CD4-positive, alpha-beta T cell treated with Interleukin-17A for 1 hour (primary cell): ENCODE data around the gene STMND1.

Source experiments
- DNase-seq: peaks from one replicate; pipeline ENCODE4 v3.0.0-alpha.2; 2020

The STMND1 gene

DNA sequence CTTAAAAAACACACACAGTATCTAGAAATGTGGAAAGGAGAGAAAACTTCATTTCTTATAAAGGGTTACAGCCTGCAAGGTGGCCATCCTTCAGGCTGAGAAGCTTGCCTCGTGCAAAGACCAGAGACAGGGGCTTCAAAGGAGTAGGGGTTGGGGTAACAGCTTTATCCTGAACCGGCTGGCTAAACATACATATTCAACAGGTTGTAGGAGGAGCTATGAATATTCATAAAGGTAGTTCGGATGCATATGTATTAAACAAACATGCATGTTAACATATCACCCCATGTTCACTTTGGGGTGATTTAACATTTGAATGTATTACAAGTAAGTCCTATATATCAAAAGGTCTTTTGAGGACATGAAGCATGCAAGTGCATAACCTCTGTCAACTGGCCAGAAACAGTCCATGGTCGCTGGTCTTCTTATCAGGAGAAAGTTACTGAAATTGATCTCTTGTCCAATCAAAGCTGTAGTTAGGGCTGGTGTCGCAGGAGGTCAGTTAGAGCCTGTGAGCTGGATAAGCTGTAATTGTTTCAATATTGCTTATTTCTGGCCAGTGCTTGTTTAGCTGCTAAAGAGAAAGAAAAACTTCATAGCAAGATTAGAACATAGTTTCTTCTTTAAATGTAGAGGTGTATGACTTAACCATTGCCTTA is 2.3 kb upstream of the STMND1 start:
- no peak for DNase-seq

DNA sequence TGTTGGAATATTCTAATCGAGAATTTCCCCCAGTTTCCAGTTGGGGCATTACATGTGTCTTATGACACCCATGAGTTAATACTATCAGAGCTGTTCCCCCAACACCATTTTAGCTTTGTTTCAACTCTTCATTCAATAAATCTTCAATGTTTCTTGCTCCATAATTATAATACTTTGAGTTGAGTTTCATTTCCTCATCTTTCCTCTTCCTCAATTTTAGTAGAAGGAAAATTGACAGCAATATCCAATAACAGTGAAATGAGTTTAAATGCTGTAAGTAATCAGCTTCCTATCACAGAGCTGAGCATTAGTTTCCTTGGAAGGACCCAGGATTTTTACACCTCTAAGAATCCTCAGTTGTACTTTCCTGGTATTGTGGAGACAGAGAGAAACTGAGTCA is 1.0 kb upstream of the STMND1 start:
- DNase-seq = no peak

DNA sequence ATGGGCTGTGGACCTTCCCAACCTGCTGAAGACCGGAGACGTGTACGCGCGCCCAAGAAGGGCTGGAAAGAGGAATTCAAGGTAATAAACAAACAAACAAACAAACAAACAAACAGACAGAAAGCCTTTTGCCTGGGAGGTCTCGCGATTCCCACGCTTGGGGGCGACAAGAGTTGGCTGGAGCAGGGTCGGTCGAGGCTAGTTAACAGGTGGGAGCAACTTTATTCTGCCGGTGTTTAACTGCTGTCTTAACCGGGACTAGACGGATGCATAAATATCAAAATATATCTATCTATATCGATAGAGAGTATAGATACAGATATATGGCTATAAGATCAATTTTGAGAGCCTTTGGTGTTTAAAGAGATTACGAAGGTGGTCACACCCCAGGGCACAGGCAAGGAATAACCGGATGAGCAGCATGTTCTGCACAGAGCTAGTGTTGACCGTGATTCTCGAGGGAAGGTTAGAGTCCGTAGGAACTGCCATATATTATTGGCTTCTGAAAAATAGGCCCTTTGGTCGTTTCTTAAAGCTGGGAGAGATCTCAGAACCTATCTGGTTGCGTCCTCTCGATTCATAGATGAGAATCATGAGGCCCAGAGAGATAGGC is 514 bp downstream of the STMND1 start:
- DNase-seq = no peak

DNA sequence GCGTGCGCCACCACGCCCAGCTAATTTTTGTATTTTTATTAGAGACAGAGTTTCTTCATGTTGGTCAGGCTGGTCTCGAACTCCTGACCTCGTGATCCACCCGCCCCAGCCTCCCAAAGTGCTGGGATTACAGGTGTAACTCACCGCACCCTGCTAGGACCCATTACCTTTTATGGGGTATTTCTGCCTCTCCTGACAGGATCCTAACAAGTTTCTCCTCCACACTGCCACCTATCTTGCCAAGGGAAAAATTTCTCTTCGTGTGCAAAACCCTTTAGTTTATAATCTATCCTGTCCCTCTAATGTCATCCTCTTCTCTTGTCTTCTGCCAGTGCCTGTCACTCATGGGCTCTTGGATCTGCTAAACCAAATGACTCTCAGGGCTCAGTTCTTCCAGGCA is 1.9 kb downstream of the STMND1 start:
- DNase-seq = no peak

DNA sequence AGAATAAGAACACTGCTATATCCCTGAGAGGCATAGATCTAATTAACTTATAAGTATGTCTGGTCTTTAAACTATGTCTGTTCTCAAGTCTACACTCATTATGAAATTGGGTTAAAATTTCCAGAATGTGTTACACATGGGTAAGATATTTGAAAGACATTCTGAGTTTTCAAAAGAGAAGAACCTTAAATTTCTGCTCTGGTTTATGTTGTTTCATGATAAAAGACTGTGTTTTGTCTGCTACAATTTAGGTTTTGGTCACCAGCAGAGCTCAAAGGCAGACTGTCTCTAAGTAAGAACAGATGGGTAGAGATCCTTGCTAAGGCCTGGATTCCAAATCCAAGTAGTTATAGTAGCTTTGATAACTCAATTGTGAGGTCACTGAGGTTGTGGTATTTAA is 6.0 kb downstream of the STMND1 start:
- DNase-seq = no peak

DNA sequence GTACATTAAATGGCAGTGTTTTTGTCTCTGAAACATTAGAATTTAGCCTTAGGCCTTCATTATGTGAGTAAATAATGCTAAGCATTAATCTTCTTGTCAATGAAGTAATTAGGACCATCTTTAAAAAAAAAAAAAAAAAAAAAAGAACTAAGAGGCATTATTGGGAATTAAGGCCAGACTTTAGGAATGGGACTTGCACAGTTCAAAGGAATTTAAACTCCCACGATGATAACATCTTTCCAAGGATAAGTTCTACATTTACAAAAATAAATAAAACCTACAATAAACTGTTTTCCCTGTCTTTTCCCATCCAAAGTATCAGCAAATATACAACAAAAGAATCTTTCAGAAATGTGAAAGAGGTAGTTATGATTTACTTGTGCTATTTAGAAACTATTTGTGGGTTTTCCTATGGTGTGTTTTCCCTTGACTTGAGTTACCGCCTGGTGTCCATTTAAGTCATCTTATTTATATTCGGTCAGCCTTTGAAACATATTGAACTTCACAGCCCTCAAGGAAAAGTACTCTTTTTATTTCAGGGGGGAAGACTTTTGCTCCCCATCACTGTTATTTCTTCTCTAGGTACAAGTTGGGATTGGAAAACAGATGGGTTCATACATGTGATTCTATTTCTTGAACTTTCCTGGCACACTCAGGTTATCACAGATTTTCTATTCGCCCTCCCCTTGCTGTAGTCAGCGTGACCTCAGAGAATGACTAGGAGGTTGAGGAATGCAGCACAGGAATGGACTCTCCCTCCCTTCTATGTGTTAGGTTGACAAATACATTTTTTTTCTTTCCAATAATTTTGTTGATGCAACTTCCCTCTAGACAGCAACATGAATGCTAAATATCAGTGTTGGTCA is 13.6 kb downstream of the STMND1 start:
- DNase-seq = no peak

DNA sequence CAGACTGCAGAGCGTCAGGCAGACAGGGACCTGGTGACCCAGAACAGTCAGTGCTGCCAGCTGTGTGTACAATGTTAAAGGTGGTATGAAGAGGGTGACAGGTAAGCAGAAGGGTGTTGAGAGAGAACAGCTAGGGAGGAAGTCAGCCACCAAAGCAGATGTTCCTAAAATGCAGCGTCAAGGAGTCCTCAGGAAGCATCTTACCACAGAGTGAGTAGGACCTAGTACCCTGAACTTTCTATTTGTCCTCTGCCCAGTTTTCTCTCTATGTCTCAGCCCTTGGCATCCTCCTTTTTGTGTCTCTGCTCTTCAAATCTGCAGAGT is 14.2 kb downstream of the STMND1 start:
- DNase-seq = no peak

DNA sequence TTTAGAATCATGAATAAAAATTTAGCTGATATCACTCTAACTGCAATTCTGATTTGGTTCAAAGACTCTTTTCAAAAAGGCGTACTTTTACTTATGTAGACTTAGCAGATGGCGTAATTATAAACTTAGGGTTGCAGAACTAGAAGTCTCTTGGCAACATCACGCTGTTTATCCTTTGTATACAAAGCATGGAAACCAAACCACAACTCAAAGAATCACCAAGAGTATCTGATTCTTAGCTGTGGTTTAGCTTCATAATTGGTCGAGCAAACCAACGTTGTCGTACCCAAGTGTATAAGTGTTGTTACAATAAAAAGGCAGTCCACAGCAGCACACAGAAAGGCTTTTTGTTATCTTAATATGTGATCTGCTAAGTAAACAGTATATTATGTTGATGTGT is 18.2 kb downstream of the STMND1 start:
- DNase-seq = no peak

DNA sequence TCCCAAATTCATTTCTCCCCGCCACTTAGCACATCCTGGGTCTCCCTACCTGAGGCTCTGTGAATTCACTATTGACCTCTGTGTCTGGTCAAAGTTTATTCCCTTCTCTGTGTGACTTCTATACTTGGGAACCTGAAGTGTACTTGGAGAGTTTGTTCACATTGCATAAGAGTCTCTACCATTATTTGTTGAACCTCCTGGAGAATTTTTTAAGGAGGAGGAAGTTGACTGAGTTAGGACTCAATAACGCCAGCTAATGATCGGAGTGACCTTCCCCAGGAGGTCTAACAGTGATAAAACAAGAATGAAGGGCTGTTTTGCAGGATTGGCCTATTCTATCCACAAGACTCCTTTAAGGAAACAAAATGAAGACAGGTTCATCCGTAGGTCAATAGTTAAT is 23.6 kb downstream of the STMND1 start:
- no peak for DNase-seq

DNA sequence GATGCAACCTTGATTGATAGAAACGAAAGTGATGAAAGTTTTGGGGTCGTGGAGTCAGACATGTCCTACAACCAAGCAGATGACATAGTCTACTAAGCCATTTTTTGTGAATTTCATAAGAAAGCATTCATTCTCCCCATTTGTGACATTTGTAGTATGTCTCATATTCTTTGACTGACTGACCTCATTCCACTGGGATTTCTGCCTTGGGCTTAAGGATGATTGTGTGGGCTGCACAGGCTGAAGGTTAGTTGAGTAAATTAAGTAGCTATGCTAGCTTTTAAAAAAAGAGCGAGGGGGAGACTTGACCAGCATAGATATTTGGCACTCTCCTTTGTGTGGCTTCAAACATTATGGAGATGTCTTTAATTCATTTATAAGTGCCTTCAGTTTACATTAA is 28.9 kb downstream of the STMND1 start:
- DNase-seq = no peak

DNA sequence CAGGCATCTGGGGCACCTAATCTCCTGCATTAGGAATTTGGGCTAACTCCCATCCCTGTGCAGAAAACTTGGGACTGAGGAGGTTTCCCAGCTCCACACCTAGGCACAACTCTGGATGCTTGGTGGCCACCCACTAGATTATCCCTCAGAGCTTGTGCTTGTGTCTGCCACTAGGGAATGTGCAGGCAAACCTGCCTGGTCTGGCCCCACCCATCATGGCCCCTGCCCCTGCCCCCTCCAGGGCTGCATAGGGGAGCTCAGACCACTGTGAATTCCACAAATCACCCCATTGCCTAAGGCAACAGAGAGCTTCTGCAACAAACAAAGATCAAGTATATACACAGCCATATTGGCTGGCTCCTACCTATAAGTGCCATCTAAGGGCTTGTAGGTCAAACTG is 31.1 kb downstream of the STMND1 start:
- DNase-seq = no peak

DNA sequence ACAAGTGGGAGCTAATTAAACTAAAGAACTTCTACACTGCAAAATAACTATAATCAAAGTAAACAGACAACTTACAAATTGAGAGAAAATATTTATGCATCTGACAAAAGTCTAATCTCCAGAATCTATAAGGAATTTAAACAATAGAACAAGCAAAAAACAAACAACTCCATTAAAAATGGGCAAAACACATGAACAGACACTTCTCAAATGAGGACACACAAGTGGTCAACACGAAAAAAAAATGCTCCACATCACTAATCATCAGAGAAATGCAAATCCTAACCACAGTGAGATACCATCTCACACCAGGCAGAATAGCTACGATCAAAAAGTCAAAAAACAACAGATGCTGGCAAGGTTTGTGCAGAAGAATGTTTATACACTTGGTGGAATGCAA is 36.2 kb downstream of the STMND1 start:
- no peak for DNase-seq

DNA sequence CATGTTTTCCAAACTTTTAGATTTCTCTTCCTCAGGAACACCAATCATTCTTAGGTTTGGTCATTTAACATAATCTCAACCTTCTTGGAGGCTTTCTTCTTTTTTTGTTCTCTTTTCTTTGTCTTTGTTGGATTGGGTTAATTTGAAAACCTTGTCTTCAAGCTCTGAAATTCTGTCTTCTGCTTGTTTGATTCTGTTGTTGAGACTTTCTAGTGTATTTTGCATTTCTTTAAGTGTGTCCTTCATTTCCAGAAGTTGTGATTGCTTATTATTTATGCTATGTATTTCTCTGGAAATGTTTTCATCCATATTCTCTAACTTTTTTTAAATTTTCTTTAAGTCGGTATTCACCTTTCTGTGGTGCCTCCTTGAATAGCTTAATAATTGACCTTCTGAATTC is 42.2 kb downstream of the STMND1 start:
- no peak for DNase-seq

DNA sequence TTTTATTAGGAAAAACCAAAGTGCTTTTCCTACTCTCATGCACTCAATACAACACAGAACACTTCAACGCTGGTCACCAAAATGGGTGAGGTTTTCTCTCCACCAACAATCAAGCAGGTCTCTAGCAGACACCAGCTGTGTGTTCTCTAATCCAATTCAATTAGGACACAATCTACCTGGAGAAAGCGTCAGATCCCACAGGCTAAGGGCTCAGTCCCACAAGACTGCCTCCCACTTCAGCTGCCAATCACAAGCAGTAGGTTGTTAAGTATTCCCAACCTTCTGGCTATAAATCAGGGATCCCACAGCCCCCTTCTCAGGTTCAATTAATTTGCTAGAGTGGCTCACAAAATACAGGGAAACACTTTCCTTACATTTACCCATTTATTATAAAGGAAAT is 47.7 kb downstream of the STMND1 start:
- DNase-seq = no peak

DNA sequence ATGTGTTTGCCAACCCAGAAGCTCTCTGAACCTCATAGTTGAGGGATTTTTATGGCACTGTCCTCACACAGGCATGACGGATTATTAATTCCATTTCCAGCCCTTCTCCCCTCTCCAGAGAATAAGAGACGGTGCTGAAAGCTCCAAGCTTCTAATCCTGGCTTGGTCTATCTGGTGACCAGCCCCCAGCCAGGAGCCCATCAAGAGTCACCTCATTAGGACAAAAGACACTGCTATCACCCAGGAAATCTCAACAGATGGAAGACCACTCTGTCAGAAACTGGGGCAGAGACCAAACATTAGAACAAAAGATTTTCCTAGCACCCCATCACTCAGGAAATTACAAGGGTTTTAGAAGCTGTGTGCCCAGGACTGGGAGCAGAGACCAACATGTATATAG is 48.2 kb downstream of the STMND1 start:
- DNase-seq = no peak

DNA sequence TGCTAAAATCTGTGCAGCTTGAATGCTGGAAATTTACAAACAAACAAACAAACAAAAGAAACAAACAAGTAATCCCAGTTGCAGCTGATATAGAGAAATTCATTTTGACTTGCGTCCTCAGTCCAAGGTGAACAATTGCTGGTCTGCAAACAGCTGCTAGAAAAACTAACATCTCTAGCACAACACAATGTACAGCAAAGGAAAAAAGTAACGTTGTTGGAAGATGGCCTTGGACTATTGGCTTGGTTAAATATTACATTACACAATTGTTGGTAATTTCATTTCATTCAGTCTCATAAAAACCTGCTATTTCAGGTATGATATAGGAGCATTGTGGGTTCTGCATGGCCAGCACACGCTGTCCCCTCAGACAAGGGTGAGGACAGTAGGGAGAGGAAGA is 50.0 kb downstream of the STMND1 start:
- DNase-seq = no peak

DNA sequence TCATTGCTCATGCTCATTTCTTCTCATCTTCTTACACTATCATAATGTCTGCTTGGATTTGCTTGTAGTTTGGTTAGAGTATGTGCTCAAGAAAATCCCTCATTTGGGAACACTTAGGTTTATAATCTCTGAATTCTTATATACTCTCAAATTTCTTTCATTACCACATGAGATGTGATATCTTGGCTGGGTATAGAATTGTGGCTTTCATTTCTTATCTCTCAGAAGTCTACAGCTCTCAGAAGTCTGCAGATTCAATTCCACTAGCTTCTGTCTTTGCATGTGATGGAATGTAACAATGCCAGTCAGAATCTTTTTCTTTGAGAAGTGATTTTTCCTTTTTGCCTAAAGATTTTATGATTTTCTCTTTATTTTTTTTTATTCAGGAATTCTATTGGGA is 50.9 kb downstream of the STMND1 start:
- DNase-seq = no peak

DNA sequence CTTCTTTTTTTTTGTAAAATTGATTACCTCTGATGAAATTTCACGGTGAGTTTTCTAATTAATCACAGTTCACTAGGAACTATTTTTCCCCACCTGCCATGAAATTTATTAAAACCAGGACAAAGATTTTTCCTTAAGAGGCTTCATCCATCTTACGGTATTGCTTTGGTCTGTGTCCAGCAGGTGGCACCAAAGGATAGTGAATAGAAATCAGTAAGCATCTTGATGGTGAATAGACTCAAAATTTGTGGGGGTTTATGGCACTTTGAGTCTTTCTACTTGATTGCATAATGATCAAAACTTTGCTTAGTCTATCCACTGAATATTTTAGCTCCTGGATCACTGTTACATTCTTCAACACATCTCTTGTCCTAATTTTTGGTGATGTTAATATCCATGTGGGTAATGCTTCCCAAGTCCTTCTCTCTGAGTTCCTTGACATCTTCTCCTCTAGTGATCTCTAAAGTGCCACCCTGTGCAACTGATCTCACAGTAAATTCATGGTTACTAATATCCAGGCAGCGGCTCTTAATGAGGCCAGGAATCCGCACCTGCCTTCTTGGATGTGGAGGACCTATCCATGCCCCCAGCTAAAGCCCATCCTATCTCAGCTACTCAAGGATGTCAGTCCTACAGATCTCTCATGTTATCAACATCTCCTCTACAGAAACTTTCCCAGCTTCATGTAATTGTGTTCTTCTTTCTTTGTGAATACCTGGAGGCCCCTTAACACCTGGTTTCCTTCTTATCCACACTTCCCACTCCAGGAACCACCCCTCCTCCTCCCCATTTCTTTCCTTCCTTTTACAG is 54.5 kb downstream of the STMND1 start:
- DNase-seq = peak; percentile 66

DNA sequence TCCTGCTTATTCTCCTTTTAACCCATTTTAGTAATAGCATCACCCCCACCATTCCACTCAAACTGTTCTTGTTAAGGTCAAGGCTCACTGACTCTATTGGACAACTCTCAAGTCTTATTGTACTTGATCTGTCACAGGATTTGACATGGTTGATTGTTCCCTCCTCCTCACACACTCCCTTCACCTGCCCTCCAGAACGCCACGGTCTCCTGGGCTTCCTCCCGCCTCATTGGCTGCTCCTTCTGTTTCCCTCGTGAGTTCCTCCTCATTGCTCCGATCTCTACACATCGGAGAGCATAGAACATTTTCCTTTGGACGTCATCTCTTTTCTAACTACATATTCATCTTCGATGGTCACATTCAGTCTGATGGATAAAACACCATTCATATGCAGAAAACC is 55.1 kb downstream of the STMND1 start:
- DNase-seq = no peak

DNA sequence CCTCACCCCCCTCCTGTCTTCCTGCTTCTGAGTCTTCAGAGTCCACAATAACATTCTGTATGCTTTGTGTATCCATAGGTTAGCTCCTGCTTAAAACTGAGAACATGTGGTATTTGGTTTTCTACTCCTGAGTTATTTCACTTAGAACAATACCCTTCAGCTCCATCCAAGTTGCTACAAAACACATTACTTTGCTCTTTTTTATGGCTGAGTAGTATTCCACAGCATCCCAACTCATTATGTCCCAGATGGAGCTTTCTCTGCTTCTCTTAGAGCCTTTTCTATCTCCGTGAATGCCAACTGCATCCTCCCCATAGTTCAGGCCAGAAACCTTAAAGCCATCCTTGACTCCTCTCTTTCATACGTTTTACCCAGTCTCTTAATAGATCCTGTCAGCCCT is 55.8 kb downstream of the STMND1 start:
- no peak for DNase-seq

DNA sequence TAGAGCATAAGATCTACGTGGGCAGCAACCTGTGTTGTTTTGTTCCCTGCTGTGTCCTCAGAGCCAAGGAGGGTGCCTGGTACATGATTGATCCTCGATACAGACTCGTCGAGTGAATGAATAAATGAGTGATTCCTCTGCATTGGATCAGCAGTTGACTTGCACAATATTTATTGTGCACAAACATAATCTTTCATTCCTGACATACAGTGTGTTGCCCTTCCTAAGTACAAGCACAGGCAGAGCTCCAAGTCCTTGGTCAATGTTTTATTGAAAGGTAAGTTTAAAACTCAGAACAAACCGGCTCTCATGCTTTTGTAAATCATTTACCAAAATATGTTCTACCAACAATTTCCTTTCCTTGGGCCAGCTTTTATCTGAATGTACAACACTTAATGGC is 57.4 kb downstream of the STMND1 start:
- no peak for DNase-seq

DNA sequence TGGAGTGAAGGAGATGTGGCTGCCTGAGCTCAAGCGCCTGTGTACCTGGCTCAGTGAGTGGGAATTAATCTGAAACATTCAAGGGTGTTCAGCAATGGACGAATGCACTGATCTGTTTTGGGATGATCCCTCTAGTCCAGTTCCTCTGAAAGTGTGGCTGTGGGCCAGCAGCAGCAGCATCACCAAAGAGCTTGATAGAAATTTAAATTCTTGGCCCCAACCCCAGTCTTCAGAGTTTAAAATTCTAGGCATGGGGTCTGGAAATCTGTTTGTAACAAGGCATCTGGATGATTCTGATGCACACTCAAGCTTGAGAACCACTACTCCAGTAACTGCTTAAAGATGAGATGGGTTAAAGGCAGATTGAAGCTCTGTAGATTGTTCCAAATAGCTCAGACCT is 59.2 kb downstream of the STMND1 start:
- DNase-seq = no peak

DNA sequence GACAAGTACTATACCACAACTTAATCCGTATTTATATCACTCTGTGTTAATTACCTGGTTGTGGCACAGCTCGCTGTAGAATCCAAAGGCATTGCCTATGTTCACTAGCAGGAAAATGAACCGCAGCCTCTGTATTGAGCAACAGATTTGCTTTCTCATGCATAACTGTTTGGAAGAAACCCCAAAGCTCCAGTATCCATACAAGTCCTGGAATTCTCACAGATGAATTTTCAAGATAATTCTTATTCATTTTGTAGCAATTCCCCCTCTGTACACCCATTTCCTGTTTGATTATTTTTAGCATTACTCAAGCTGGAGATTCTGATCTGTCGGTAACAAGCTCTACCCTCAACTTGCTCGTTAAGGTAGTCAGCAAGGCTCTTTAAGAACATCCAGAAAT is 63.5 kb downstream of the STMND1 start:
- DNase-seq = no peak
